Lung (tissue), 12 donors: ENCODE measurements around the gene CDC42EP1. TPM values are rescaled to one million over a fixed set of nuclear protein-coding genes. Genes with fewer than 3 reads are reported as not detected.
A peak's percentile ranks its signal among the peaks of the same experiment; 100 is the strongest.

Experiments used
- ATAC-seq: fragments of 200-7000 bp; cut with Tn5 transposase; one replicate; pipeline ENCODE4 v1.9.1; 2020; ENCODE audit warnings: moderate number of reproducible peaks; ENCODE audit not compliant: insufficient read depth, low FRiP score
- DNase-seq, 3 donors: peaks; one replicate each; pipeline ENCODE4 v3.0.0-alpha.2; 2013 to 2017
- H3K27ac ChIP-seq, 2 donors: one replicate each; pipeline ENCODE4 v1.5.1; 2013; ENCODE audit warnings: mild to moderate bottlenecking in 2 of 2, moderate library complexity in 2 of 2, control low read depth in 1 of 2, inconsistent platforms in 1 of 2, low read depth in 1 of 2, low read length in 1 of 2
- H3K27me3 ChIP-seq, 3 donors: one replicate each; pipeline ENCODE4 v1.5.1; 2013; ENCODE audit warnings: low read length in 2 of 3; ENCODE audit not compliant: control insufficient read depth in 3 of 3, insufficient read depth in 3 of 3
- H3K36me3 ChIP-seq, 4 donors: one replicate each; pipeline ENCODE4 v1.5.1; 2013; ENCODE audit warnings: low read length in 4 of 4, mild to moderate bottlenecking in 1 of 4, moderate library complexity in 1 of 4; ENCODE audit not compliant: control insufficient read depth in 4 of 4, insufficient read depth in 4 of 4
- H3K4me1 ChIP-seq, 5 donors: one replicate each; pipeline ENCODE4 v1.5.1; 2013; ENCODE audit warnings: low read length in 5 of 5, mild to moderate bottlenecking in 2 of 5, moderate library complexity in 1 of 5; ENCODE audit not compliant: control insufficient read depth in 5 of 5, insufficient read depth in 5 of 5
- H3K4me3 ChIP-seq: one replicate; pipeline ENCODE4 v1.5.1; 2013; ENCODE audit warnings: mild to moderate bottlenecking, control low read depth, moderate library complexity
- H3K9ac ChIP-seq, 2 donors: one replicate each; pipeline ENCODE4 v1.5.1; 2013; ENCODE audit warnings: low read length in 2 of 2, control low read depth in 1 of 2; ENCODE audit not compliant: insufficient read depth in 1 of 2
- H3K9me3 ChIP-seq, 4 donors: one replicate each; pipeline ENCODE4 v1.5.1; 2013; ENCODE audit warnings: low read length in 3 of 4, mild to moderate bottlenecking in 1 of 4, moderate library complexity in 1 of 4; ENCODE audit not compliant: control insufficient read depth in 4 of 4, insufficient read depth in 3 of 4
- CTCF ChIP-seq: IDR thresholded peaks from 2 replicates; pipeline ENCODE4 v1.5.1; 2012; ENCODE audit warnings: mild to moderate bottlenecking; ENCODE audit errors: control extremely low read depth, extremely low read depth
- WGBS, 2 donors: extraction: QIAGEN DNeasy Blood & Tissue Kit; methylation state at CpG; one replicate each; pipeline ENCODE4 v1.1.7; 2013; 5-methylcytosine and 5-hydroxymethylcytosine counted together
- polyA plus RNA-seq, 2 donors: library from polyadenylated mRNA; stranded (reverse); fragments of 200-250 nt; gene quantifications; one replicate each; pipeline ENCODE4 v1.2.1, GENCODE V29; 2013
- total RNA-seq, 2 donors: library from RNA; depleted of rRNA in 1 of 2; stranded (reverse); fragments of >200 nt in 1 of 2; gene quantifications; one replicate each; pipeline ENCODE4 v1.2.1, GENCODE V29; 2014 to 2021
- donor health status: control.
- donor health status: control.
- donor health status: Bipolar disorder and iron deficiency.
- donor health status: healthy.
- donor health status: DM: yes; HTN: yes; CAD: no.

CDC42EP1 gene
- total and polyA plus RNA-seq, 4 donors = 23.9 to 77.0 (median 51.9) TPM

GRCh38 chr22:37521236-37521739 is 39.0 kb upstream of the CDC42EP1 start:
- Histone ChIP-seq H3K4me3 (no peak overlapping the region), H3K9me3 (no peaks in the 10 kb centered on the region), H3K27me3 (peaks cover 0 to 3% (median 0%) of the 10 kb centered on the region in 3 donors), H3K36me3 (no peaks in the 10 kb centered on the region), H3K27ac (no peak overlapping the region), H3K9ac (no peak overlapping the region), H3K4me1 (peaks cover 0 to 11% (median 0%) of the 10 kb centered on the region in 5 donors)
- DNase-seq = peak in 1 of 3 donors; percentile 13
- TF ChIP-seq CTCF = no peak
- WGBS, 2 donors = 54 to 59% methylated on average over 14 of the region's 14 CpGs
- ATAC-seq = no peak

DNA sequence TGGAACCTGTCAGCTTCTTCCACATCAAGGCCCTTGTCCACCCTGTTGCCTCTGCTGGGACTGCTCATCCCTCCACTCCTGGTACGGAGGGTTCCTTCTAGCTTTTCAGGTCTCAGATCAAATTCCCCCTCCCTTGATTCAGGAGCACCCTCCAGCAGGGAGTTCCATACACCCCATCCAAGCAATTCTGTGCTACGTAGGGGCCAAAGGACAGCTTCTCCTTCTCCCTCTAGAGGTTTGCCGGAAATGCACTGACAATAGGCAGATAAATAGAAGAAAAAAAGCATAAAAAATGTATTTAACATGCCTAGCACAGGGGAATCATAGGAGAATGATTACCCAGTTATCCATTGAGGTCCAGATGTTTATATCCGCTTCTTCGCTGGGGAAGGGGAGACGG is 37.8 kb upstream of the CDC42EP1 start:
- Histone ChIP-seq H3K27me3 (peaks cover 0 to 3% (median 0%) of the 10 kb centered on the region in 3 donors), H3K9ac (no peak overlapping the region), H3K27ac (no peak overlapping the region), H3K4me3 (no peak overlapping the region), H3K4me1 (peaks cover 0 to 11% (median 0%) of the 10 kb centered on the region in 5 donors), H3K36me3 (no peaks in the 10 kb centered on the region), H3K9me3 (no peaks in the 10 kb centered on the region)
- ATAC-seq (no peak), DNase-seq (no peak)
- TF ChIP-seq CTCF = no peak
- 89 to 92% methylated on average over 6 of the region's 6 CpGs for WGBS, 2 donors

GRCh38 chr22:37525073-37525745 is 35.1 kb upstream of the CDC42EP1 start:
- Histone ChIP-seq H3K9ac (no peak overlapping the region), H3K36me3 (no peaks in the 10 kb centered on the region), H3K4me1 (peaks cover 0 to 7% (median 0%) of the 10 kb centered on the region in 5 donors), H3K9me3 (no peaks in the 10 kb centered on the region), H3K27me3 (no peaks in the 10 kb centered on the region), H3K4me3 (no peak overlapping the region), H3K27ac (no peak overlapping the region)
- no peak for DNase-seq
- ATAC-seq = peak; percentile 60
- TF ChIP-seq CTCF = no peak
- WGBS, 2 donors = 52 to 59% methylated on average over 10 of the region's 10 CpGs
